ENCODE data around the gene ARHGEF38.

GRCh38 chr4:105725623-105726022, 173.2 kb downstream of the ARHGEF38 start:
- TF ChIP-seq, protein P1, sequence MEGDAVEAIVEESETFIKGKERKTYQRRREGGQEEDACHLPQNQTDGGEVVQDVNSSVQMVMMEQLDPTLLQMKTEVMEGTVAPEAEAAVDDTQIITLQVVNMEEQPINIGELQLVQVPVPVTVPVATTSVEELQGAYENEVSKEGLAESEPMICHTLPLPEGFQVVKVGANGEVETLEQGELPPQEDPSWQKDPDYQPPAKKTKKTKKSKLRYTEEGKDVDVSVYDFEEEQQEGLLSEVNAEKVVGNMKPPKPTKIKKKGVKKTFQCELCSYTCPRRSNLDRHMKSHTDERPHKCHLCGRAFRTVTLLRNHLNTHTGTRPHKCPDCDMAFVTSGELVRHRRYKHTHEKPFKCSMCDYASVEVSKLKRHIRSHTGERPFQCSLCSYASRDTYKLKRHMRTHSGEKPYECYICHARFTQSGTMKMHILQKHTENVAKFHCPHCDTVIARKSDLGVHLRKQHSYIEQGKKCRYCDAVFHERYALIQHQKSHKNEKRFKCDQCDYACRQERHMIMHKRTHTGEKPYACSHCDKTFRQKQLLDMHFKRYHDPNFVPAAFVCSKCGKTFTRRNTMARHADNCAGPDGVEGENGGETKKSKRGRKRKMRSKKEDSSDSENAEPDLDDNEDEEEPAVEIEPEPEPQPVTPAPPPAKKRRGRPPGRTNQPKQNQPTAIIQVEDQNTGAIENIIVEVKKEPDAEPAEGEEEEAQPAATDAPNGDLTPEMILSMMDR (IDR thresholded peaks at IDR 0.05) = no peak
- TF ChIP-seq POLR2A (IDR thresholded peaks at IDR 0.05) = no peak

All from uterus (tissue), 2 donors.